GM19193 (cell line): ENCODE data around the gene MND1.

ENCODE experiments used
- POLR2A ChIP-seq: IDR thresholded peaks from 4 replicates; pipeline ENCODE4 v1.6.1; 2011; ENCODE audit not compliant: insufficient read depth, insufficient read length; ENCODE audit errors: extremely low read depth

The MND1 gene

DNA sequence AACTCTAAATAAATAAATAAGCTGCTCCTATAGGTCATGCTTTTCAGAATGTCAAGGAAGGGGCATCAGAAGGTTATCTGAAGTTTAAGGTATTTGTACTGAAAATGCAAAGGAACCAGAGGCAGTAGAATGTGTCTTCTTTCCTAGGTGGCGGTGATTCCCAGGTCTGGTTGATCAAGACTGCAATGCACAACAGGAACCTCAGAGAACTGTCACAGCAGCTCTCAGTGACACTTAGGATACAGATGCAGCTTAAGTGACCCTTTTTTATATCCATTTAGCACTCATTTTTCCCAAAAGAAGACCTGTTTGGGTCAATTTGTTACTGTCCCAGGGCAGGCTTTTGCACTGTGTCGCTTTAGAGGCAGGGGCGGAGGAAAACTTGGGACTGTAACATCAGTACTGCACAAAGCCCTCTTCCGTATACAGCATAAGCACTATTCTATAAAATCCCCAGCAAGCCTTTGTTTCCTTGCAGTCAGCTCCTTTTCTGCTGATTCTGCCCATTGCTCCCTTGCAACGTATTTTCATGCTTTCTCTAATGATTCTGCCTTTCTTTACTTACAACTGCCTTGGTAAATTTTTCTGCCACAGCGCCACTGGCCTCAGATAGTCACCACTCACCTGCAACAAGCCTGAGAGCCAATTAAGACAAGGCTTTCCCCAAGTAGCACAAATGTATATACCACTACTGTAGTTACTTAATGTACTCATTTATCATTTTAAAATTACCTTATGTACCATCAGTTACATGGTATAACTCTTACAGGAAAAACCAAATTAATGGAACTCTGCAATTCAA, 1.5 kb upstream of the MND1 start:
- TF ChIP-seq POLR2A, result no peak

DNA sequence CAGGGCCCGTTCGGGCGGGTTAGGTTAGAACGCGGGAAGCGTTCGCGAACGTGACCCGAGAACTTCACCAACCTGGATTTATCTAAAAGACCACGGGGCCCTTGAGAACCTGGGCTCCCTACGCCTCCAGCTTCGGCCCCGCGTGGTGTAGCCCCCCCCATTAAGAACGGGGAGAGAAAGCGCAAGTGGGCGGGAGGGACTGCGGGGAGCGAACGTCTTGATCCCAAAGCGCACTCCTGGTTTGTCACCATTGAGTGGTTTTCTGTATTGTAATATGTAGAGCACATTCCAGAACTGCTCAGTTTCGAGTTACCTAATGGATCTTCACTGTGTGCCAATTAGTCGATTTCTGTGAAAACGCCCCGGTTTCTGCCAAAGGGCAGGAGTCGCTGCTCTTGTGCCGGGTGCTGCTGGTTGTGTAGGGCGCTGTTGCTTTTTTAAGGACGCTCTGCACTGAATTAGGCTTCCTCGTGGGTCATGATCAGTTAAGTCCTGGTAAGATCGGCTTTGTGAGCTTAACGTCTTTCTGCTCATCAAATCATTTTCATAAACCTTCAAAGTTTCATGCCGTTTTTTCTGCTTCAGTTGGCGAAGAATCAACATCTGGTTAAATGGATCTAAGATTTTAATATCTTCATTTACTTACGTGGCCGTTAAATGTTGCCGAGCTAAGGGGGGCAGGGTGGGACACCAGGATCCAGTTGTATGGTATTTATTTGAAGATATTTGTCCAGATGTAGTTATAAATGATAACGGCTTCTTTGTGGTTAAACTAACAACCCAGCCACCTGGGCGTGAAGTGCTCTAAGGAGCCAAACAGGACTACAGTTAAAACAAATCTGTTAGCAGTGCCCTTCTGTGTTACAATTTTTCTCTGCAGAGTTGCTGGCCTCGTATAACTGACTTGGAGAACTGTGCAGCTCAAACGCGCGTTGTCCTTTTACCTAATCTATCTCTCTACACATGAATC, 809 bp downstream of the MND1 start:
- no peak for TF ChIP-seq POLR2A

DNA sequence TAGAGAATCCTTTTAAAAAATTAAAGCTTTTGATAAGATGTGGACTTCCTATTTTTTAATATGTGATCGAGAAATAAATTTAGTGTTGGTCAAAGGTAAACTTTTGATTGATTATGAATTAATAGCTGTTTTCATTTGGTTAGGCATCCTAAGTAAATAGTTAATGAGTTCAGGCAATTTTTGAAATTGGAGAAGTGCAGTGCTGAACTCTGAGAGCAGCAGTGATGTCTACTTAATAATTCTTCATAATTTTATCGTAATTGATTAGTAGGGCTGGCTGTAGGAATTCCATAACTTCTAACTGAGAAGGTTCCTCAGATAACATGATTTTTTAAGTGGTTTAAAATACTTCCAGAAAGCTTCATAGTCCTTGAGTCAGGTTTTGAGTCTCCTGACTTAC, 1.5 kb downstream of the MND1 start:
- TF ChIP-seq POLR2A, result no peak

DNA sequence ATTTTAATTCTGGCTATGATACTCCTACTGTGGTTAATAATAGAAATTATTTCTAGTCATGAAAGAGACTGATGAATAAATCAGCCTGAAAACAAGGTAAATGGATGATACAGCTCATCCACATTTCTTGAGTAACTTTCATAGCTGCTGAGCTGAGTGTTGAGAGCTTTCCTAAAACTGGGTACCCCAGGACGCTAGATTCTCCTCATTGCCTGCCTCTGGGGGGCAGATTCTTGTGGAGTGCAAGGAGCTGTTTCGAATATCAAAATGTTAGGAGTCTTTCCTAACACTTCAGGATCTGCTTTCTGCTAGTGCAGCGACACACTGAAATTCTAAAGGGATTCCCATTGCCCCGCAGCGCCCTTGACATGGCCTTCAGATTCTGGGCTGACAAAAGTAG, 2.1 kb downstream of the MND1 start:
- TF ChIP-seq POLR2A, result no peak

DNA sequence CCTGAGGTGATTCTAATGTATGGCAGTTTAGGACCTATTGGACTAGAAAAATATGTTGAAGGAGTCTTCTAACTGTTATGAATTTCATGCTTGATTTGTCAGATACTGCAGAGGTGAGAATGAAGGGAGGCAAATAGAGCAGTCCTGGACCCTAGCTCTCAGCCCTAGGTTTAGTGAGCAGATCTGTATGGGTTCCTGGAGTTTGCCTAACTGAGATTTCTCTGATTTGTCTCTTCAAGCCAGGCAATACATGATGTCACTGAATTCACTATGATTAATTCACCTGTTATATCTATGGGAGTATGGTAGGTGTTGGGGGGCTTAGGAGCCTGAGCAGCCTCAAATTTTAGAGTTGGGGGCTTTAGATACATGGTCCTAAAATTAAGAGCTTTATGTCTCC, 2.6 kb downstream of the MND1 start:
- no peak for TF ChIP-seq POLR2A

GRCh38 chr4:153348006-153348405, 3.5 kb downstream of the MND1 start:
- no peak for TF ChIP-seq POLR2A

GRCh38 chr4:153349206-153349805, 4.8 kb downstream of the MND1 start:
- no peak for TF ChIP-seq POLR2A

DNA sequence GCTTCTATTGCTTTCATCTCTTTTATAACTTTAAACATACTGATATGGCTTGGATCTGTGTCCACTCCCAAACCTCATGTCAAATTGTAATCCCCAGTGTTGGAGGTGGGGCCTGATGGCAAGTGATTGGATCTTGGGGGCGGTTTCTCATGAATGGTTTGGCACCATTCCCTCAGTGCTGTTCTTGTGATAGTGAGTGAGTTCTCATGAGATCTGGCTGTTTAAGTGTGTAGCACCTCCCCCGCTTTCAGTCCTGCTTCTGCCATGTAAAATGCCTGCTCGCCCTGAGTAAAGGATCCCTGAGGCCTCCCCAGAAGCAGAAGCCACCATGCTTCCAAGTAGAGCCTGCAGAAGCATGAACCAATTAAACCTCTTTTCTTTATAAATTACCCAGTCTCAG, 17.7 kb downstream of the MND1 start:
- TF ChIP-seq POLR2A, result no peak

- TF ChIP-seq POLR2A, result no peak
Observed at GRCh38 chr4:153364061-153364460, 19.6 kb downstream of the MND1 start.

DNA sequence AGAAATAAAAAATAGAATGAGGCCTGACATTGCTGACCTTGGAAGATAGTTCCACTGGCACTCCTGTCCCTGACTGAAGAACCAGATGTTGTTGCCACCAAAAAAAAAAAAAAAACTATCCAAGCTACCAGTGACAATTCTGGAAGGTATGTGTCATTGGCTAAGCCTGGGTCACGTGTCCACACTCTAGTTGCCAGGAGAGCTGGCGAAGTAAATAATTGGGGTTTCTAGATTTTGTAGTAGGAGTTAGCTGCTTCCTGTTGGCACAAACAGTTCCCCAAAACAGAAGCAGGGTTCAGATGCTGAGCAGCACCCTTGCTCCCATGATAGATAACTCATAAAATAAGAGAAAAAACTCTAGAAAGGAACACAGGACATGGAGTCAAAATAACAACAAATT, 20.5 kb downstream of the MND1 start:
- TF ChIP-seq POLR2A, result no peak

DNA sequence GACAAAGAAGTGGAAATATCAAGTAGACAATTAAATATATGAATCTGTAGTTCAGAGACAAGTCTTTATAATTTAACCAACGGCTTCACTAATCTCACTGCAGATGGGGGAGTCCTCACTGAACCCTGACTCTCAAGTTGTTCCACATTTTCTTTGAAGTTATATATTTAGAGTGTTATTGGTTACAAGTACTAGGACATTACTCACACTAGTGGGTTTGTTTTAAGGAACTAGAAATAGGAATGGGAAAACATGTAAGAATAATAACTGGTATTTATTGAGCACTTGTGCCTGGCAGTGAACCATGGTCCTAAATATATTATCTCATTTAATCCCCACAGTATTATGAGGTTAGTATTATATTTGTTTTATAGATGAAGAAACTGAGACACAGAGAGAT, 22.0 kb downstream of the MND1 start:
- TF ChIP-seq POLR2A, result no peak

DNA sequence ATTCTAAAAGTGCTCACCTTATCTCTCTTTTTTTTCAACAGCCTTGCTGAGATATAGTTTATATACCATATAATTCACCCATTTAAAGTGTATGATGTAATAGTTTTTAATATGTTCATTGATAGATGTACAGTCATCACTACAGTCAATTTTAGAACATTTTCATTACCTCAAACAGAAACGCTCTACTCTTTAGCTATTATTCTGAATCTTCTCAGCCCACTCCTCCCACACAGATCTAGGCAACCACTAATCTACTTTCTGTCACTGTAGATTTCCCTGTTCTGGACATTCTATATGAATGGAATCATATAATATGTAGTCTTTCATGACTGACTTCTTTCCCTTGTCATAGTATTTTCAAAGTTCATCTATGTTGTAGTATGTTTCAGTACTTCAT, 22.6 kb downstream of the MND1 start:
- no peak for TF ChIP-seq POLR2A

DNA sequence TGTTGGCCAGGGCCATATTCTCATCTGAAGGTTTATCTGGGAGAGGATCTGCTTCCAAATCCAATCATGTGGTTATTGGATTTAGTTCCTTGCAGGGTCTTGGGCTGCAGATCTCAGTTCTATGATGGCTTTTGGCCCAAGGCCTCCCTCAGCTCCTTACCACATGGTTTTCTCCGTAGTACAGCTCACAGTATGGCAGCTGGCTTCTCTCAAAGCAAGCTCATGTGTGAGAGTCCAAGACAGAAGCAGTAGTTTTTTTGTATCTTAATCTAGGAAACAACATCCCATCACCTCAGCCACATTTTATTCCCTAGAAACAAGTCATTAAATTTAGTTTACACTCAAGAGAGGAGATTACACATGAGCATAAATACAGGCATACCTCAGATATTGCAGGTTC, 24.5 kb downstream of the MND1 start:
- TF ChIP-seq POLR2A, result no peak

GRCh38 chr4:153371701-153372234, 27.3 kb downstream of the MND1 start:
- TF ChIP-seq POLR2A, result no peak

DNA sequence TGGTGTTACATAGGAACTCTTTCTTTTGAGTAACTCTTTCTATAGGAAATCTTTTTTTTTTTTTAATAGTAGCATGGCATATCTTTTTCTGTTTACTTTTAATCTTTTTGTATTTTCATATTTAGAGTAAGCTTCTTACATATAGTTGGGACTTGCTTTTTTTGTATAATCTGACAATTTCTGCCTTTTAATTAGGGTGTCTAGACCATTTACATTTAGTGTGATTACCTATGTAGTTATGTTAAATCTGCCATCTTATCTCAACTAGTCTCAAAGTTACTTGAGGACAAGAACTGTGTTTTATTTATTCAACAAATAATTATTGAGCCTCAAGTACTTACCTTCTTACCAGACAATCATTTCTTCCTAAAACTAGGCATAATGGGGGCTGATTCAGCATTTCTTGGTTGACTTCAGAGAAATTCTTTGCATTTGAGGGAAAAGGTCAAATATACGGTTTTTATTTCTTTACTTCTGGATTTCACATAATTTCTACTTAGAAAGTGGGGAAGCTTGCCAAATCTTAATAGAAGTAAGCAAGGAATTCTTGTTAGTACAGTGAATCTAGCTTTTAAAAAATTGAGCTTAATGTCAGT, 28.6 kb downstream of the MND1 start:
- no peak for TF ChIP-seq POLR2A

GRCh38 chr4:153374442-153374841, 30.0 kb downstream of the MND1 start:
- no peak for TF ChIP-seq POLR2A

DNA sequence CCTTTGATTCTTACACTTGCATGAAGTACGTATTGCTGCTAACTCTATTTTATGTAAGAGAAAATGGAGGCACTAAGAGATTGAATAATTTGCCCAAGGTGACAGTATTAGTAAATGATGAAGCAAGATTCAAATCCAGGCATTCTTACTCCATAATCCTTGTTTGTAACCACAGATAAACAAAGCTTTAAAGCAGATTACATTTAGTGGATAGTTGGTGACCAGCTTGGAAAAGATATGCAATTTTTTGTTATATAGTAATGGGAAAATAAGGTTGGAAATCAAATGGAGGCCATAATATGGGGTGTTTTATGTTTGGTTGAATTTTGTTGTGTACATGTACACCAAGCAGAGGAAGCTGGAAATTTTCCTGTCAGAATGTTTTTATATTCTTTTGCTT, 30.8 kb downstream of the MND1 start:
- TF ChIP-seq POLR2A, result no peak
